GM12801 (cell line): ENCODE results near the gene CACNA1C.

Source experiments
- CTCF ChIP-seq: IDR thresholded peaks from one replicate; pipeline ENCODE4 v1.5.1; 2011; ENCODE audit warnings: control low read depth; ENCODE audit not compliant: insufficient read length; ENCODE audit errors: extremely low read depth

CACNA1C gene

GRCh38 chr12:2325519-2325918 lies 272.7 kb downstream of the CACNA1C start:
- TF ChIP-seq CTCF = no peak

- TF ChIP-seq CTCF = no peak
Observed at GRCh38 chr12:2326470-2326869, 273.7 kb downstream of the CACNA1C start.

DNA sequence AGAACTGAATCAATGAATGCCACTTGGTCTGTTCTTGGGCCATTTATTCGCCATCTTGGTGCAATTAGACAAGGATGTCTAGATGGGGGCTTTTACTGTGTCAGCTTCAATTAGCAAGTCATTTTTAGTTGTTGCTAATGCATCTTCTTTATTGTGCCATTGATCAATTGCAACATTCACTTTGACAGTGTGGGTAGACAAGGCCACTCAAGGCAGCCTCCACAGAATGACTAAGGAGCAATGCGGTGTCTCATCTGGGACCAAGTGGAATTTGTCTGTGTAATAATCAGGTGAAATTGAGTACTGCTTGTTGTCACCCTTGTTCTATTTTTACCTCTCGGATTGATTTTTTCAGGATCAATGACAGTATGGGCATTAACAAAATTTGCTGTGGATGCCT lies 275.9 kb downstream of the CACNA1C start:
- no peak for TF ChIP-seq CTCF

DNA sequence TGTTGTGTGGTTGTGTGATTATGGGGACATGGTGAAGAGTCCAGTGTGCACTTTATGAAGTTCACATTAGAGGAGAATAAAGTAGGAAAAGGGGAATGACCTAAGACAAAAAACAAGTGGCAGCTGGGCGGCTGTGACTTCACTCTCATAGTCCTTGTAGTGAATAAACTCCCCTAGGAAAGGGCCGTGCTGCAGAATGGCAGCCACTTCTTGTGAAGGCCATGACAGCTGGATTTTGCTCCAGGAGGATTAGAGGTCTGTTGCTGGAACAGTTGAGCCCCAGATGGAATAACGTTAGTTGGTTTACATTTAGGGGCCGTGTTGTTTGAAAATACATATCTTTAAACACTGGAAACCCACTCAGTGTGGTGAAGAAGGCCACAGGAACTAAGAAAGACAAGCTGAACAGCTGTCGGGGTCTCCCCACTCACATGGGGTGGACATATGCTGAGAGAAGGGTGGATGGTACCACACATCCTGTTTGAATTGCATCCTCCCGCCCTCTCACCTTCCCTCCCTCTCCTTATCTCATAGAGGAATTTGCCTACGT lies 276.9 kb downstream of the CACNA1C start:
- TF ChIP-seq CTCF = no peak

DNA sequence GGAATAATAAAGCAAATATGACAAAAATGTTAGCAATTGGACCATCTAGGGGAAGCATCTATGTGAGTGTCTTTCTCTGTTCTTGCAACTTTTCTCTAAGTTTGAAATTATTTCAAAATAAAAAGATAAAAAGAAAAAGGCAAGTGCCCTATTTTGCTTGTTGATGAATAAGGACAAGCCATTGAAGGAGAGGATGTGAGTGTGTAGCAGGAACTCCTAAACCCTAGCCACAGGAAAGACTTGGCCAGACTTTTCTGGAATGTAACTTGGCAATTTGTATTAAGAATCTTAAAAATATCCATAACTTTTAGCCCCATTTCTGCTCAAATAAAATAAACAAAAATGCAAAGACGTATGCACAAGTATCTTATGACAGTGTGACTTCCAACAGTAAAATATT lies 279.4 kb downstream of the CACNA1C start:
- no peak for TF ChIP-seq CTCF

DNA sequence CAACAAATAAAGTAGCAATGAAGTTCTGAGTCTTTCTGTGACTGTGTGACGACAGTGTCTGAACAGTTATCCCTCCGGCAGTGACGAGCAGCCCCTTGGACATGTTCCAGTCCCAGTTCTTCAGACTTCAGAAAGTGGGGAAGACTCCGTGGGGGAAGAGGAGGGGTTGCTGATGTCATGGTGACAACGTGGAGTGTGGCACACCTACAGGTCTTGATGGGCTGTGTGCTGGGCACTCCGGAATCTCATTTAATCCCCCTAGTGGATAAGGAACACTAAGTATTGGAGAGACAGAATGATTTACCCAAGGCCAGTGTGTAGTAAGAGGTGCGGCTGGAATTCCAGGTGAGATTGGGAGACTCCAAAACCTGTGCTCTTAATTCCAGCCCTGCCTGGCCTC lies 280.2 kb downstream of the CACNA1C start:
- no peak for TF ChIP-seq CTCF

DNA sequence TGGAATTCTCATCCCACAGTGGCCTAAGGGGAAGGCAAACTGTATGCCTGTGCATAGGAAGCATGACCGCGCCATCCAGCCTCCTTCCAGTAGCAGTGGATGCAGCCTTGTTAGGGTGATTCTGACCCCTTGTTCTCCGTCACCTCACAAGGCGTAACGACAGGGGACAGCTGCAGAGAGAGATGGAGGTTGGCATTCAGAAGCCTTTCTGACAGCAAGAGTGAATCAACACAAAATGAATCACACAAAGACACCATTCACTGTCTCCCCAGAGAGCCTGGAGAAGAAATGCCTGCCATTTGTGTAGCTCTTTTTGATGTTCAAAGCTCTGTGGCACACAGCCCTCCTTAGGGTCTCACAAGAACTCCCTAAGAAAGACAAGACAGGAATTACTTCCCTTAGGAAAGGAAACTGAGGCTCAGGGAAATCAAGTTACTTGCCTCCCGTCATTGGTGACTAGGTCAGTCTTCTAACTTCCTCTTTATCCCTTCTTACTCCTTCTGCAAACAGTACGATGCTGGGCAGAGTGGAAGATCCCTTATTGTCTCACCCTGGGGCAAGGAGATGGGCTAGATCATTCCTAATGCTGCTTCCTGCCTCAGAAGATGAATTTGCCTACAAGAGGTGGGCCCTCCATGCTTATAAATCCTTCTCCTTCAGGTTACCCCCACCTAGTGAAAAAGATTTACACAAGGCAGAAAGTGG lies 280.9 kb downstream of the CACNA1C start:
- TF ChIP-seq CTCF = no peak

GRCh38 chr12:2334271-2334670 lies 281.5 kb downstream of the CACNA1C start:
- no peak for TF ChIP-seq CTCF
